HEK293T (cell line): ENCODE measurements around the gene PML.
"Not testable (repeated sequence)": the region's sequence is repeated elsewhere in the genome, so short reads cannot be mapped to it uniquely, and the experiment has no call there.

Source experiments
- CTCF ChIA-PET: fragments of 350-600 bp; formaldehyde crosslinking; extraction: SDS; loops from one replicate; lab custom pipeline; 2021; ENCODE audit warnings: antibody characterized with exemption, inconsistent platforms; lab: Yijun Ruan, JAX
- POLR2A ChIA-PET: fragments of 350-600 bp; formaldehyde crosslinking; extraction: SDS; loops from one replicate; lab custom pipeline; 2020; ENCODE audit warnings: antibody characterized with exemption, inconsistent platforms; lab: Yijun Ruan, JAX
- DNase-seq: peaks from one replicate; pipeline ENCODE4 v3.0.0; 2012; ENCODE audit warnings: mixed read lengths; ENCODE audit errors: extremely low spot score
- ARNT ChIP-seq: fragments of 450-650 bp; IDR thresholded peaks from 2 replicates; pipeline ENCODE4 v1.6.1; 2017; ENCODE audit warnings: mild to moderate bottlenecking
- BHLHE40 ChIP-seq: fragments of 450-650 bp; IDR thresholded peaks from 2 replicates; pipeline ENCODE4 v1.6.1; 2016; ENCODE audit warnings: mild to moderate bottlenecking, moderate library complexity, borderline replicate concordance
- CTBP1 ChIP-seq: fragments of 450-650 bp; IDR thresholded peaks from 2 replicates; pipeline ENCODE4 v1.6.1; 2016; ENCODE audit warnings: borderline replicate concordance
- ELF4 ChIP-seq: fragments of 450-650 bp; IDR thresholded peaks from 2 replicates; pipeline ENCODE4 v1.6.1; 2017; ENCODE audit warnings: antibody characterized with exemption
- FOXA1 ChIP-seq: fragments of 450-650 bp; IDR thresholded peaks from 2 replicates; pipeline ENCODE4 v1.6.1; 2016; ENCODE audit warnings: mild to moderate bottlenecking
- FOXK2 ChIP-seq: fragments of 450-650 bp; IDR thresholded peaks from 2 replicates; pipeline ENCODE4 v1.6.1; 2016; ENCODE audit warnings: mild to moderate bottlenecking
- FOXM1 ChIP-seq: fragments of 450-650 bp; IDR thresholded peaks from 2 replicates; pipeline ENCODE4 v1.6.1; 2017; ENCODE audit warnings: mild to moderate bottlenecking, borderline replicate concordance
- HDGF ChIP-seq: fragments of 450-650 bp; IDR thresholded peaks from 2 replicates; pipeline ENCODE4 v1.6.1; 2017; ENCODE audit warnings: antibody characterized with exemption, borderline replicate concordance
- L3MBTL2 ChIP-seq: fragments of 450-650 bp; conservative IDR thresholded peaks from 2 replicates; pipeline ENCODE4 v1.6.1; 2016; ENCODE audit warnings: mild to moderate bottlenecking
- LEF1 ChIP-seq: fragments of 450-650 bp; IDR thresholded peaks from 2 replicates; pipeline ENCODE4 v1.6.1; 2017; ENCODE audit warnings: mild to moderate bottlenecking, borderline replicate concordance
- NFRKB ChIP-seq: fragments of 450-650 bp; IDR thresholded peaks from 2 replicates; pipeline ENCODE4 v1.6.1; 2016; ENCODE audit warnings: mild to moderate bottlenecking, moderate library complexity
- SP1 ChIP-seq: fragments of 450-650 bp; IDR thresholded peaks from 2 replicates; pipeline ENCODE4 v1.6.1; 2017
- SUZ12 ChIP-seq: fragments of 450-650 bp; IDR thresholded peaks from 2 replicates; pipeline ENCODE4 v1.6.1; 2016; ENCODE audit warnings: mild to moderate bottlenecking
- TARDBP ChIP-seq: fragments of 450-650 bp; IDR thresholded peaks from 2 replicates; pipeline ENCODE4 v1.6.1; 2016
- ZNF384 ChIP-seq: fragments of 450-650 bp; IDR thresholded peaks from 2 replicates; pipeline ENCODE4 v1.6.1; 2016
- TF ChIP-seq, protein P1 (sequence below): fragments of 450-650 bp; IDR thresholded peaks from 2 replicates; pipeline ENCODE4 v1.6.1; 2016

Gene PML

DNA sequence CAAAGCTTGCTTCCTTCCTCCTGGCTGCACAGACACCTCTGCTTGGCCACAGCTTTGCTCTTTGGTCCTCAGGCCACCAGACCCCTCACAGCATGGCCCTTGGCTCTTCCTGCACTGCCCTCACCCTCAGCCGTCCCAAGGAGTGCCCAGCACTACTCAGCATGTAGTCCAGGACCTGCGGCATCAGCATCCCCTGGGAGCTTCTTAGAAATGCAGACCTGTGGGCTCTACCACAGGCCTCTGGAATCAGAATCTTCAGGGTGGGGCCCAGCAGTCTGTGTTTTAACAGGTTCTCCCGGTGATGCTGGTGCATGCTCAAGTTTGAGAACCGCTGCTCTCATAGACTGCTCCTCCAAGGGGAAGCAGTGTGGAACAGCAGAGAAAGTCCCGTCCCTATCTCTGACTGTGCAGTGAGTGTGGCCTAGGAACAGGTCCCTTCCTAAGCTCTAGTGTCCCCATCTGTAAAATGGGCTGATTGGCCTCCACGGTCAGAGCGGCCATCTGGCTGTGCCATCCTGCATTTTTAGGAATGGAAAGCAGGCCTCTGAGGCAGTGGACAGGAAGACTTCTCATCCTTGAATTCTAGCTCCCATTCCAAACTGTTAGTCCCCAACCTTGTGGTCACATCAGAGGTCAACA lies 51.2 kb downstream of the PML start:
- ChIA-PET POLR2A (no interaction called here), CTCF (interaction anchor here (0.7 to 1.3 kb wide), 2 partner anchors 94 to 275 kb away, joined by 3 read pairs; no protein-coding TSS in a partner anchor)

DNA sequence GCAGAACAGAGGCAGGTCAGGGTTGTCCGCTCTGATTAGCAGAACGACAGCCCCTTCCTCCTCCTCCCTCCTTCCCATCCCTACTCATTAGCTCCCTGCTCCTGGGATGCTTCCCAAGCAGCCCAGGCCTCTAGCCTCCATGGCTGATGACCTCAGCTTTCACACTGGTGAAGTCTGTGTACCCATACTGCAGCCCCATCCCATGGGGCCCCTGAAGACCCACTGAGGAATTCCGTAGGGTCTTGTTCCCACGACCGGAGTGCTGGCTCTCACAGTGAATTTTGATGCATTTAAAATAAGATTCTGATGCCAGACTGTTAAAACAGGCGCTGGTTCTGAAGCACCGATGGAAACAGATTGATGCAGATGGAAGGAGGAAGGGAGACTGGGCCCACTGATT lies 51.8 kb downstream of the PML start:
- TF ChIP-seq CTBP1 (no peak), ZNF384 (no peak), SUZ12 (no peak), FOXK2 (no peak), SP1 (no peak), ELF4 (no peak), FOXA1 (no peak), LEF1 (no peak), FOXM1 (no peak), TARDBP (no peak), HDGF (no peak), BHLHE40 (no peak), ARNT (no peak), NFRKB (no peak)
- TF ChIP-seq, protein P1, sequence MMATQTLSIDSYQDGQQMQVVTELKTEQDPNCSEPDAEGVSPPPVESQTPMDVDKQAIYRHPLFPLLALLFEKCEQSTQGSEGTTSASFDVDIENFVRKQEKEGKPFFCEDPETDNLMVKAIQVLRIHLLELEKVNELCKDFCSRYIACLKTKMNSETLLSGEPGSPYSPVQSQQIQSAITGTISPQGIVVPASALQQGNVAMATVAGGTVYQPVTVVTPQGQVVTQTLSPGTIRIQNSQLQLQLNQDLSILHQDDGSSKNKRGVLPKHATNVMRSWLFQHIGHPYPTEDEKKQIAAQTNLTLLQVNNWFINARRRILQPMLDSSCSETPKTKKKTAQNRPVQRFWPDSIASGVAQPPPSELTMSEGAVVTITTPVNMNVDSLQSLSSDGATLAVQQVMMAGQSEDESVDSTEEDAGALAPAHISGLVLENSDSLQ, result no peak
- ChIA-PET POLR2A (no interaction called here), CTCF (interaction anchor here (0.7 kb wide), 1 partner anchor 275 kb away, joined by 3 read pairs; no protein-coding TSS in a partner anchor)
- no peak for DNase-seq

More for the DNA sequence above, 51.2 kb downstream of the PML start:
- TF ChIP-seq SP1 (no peak), FOXA1 (no peak), ELF4 (no peak), FOXM1 (no peak), ZNF384 (no peak), SUZ12 (no peak), NFRKB (no peak), ARNT (no peak), HDGF (no peak)
- TF ChIP-seq, protein P1, result no peak
- DNase-seq, result no peak

DNA sequence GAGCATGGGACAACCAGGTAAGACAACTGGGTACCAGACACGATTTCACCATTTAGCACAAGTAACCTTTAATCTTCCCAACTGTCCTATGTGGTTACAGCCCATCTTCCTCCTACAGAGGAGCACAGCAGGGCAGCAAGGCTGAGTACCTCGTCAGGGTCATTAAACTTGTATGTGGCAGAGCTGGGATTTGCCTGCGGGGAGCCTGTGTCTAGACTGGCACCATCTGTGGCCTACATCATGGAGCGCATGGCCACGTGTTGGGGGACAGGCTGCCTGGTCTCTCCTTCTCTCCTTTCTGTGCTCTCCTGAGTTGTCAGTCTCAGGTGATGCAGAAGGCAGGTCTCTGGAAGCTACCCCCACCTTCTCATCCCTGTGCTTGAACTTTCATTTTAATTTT lies 55.6 kb downstream of the PML start:
- CTCF ChIA-PET, result interaction anchor here (2.5 kb wide), 1 partner anchor 79 kb away, joined by 30 read pairs; no protein-coding TSS in a partner anchor
- no peak for TF ChIP-seq BHLHE40
- POLR2A ChIA-PET, result no interaction called here
- DNase-seq, result no peak

DNA sequence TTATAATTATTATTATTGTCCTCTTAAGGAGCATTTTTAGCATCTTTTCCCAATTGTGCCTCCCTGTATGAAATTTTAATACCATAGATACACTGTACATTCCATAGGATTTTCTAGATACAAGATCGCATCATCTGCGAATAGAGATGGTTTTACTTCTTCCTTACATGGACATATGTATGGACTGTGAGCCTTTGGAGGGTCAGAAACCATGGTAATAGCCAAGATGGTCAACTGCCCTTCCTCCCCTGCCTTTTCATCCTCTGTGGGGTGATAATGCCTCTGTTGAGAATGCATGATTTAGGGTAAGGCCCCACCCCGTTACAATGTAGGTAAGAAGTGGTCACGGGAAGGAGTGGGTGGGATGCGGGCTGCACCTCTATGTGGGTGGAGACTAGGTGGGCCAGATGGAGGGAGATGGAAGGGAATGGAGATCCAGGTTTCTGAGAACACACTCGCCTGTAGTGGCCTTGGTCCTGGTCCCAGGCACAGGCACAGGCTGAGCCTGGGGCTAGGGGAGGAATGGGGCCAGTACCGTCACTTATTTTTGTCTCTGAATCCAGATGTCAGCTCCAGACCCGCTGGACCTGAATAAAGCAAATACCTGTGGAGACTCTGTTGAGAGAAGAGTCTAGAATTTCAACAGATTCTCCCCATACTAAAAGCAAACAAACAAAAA lies 56.2 kb downstream of the PML start:
- no peak for DNase-seq
- POLR2A ChIA-PET, result no interaction called here
- TF ChIP-seq NFRKB (no peak), SUZ12 (no peak), BHLHE40 (no peak), ELF4 (no peak), ZNF384 (no peak), LEF1 (no peak), HDGF (no peak), TARDBP (no peak), FOXM1 (no peak), FOXA1 (no peak), FOXK2 (no peak), L3MBTL2 (no peak), ARNT (no peak), SP1 (no peak), CTBP1 (no peak)
- TF ChIP-seq, protein P1, result no peak
- CTCF ChIA-PET, result interaction anchor here (4.0 kb wide), 1 partner anchor 271 kb away, joined by 48 read pairs; no protein-coding TSS in a partner anchor

DNA sequence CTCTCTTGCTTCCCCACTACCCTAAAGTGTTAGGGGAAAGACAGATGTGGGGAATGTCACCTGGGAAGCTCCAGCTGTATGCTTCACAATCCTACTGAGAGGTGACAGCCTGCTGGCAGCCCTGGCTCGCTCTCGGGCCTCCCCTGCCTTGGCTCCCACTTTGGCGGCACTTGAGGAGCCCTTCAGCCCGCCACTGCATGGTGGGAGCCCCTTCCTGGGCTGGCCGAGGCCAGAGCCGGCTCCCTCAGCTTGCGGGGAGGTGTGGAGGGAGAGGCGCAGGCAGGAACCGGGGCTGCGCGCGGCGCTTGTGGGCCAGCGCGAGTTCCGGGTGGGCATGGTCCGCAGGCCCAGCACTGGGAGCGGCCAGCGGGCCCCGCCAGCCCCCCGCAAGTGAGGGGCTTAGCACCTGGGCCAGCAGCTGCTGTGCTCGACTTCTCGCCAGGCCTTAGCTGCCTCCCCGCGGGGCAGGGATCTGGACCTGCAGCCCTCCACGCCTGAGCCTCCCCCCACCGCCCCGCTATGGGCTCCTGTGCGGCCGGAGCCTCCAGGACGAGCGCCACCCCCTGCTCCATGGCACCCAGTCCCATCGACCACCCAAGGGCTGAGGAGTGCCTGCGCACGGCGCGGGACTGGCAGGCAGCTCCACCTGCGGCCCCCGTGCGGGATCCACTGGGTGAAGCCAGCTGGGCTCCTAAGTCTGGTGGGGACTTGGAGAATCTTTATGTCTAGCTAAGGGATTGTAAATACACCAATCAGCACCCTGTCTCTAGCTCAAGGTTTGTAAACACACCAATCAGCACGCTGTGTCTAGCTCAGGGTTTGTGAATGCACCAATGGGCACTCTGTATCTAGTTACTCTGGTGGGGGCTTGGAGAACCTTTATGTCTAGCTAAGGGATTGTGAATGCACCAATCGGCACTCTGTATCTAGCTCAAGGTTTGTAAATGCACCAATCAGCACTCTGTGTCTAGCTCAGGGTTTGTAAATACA lies 58.0 kb downstream of the PML start:
- not testable (repeated sequence) for DNase-seq
- ChIA-PET CTCF (interaction anchor here (0.6 to 4.0 kb wide), 9 partner anchors 12 to 269 kb away, joined by 3 to 48 read pairs (median 5); no protein-coding TSS in a partner anchor), POLR2A (interaction anchor here (1.2 kb wide), 1 partner anchor 70 kb away, joined by 3 read pairs; no protein-coding TSS in a partner anchor)

GRCh38 chr15:74053517-74053916 lies 59.0 kb downstream of the PML start:
- ChIA-PET POLR2A (no interaction called here), CTCF (interaction anchor here (0.6 to 4.0 kb wide), 11 partner anchors 9 to 441 kb away, joined by 3 to 48 read pairs (median 4); no protein-coding TSS in a partner anchor)
- TF ChIP-seq HDGF, result no peak
- TF ChIP-seq ZNF384, result no peak
- TF ChIP-seq L3MBTL2, result no peak
- TF ChIP-seq TARDBP, result no peak
- no peak for TF ChIP-seq SP1
- TF ChIP-seq FOXA1, result no peak
- no peak for TF ChIP-seq ELF4
- no peak for TF ChIP-seq SUZ12
- DNase-seq, result no peak
